Thyroid gland (tissue), 4 donors: ENCODE results near the gene PTGES. TPM values are rescaled to one million over a fixed set of nuclear protein-coding genes. Genes with fewer than 3 reads are reported as not detected.
"Not testable (repeated sequence)": the region's sequence is repeated elsewhere in the genome, so short reads cannot be mapped to it uniquely, and the experiment has no call there.

Experiments
- DNase-seq, 2 donors: peaks; one replicate each; pipeline ENCODE4 v3.0.0-alpha.2; 2019
- H3K27ac ChIP-seq, 3 donors: fragments of 200-600 bp; sonication (generic); 1 replicate in 2 of 3; 2 replicates in 1 of 3; pipeline ENCODE4 v1.5.1; 2016 to 2019; ENCODE audit warnings: mild to moderate bottlenecking in 1 of 3, moderate library complexity in 1 of 3
- H3K27me3 ChIP-seq: fragments of 200-600 bp; sonication (generic); one replicate; pipeline ENCODE4 v1.5.1; 2019
- H3K36me3 ChIP-seq, 2 donors: fragments of 200-600 bp; sonication (generic); one replicate each; pipeline ENCODE4 v1.5.1; 2016 to 2019
- H3K4me1 ChIP-seq, 2 donors: fragments of 200-600 bp; sonication (generic); one replicate each; pipeline ENCODE4 v1.5.1; 2017 to 2019
- H3K4me3 ChIP-seq, 3 donors: fragments of 200-600 bp; sonication (generic); replicated peaks in 1 of 3; 1 replicate in 2 of 3; 2 replicates in 1 of 3; pipeline ENCODE4 v1.5.1; 2016; ENCODE audit warnings: mild to moderate bottlenecking in 1 of 3
- H3K9me3 ChIP-seq: fragments of 200-600 bp; sonication (generic); one replicate; pipeline ENCODE4 v1.5.1; 2017
- CTCF ChIP-seq, 6 experiments: fragments of 200-600 bp in 3 of 6; fragments of 450-650 bp in 3 of 6; sonication (generic) in 3 of 6; IDR thresholded peaks; one replicate each; pipeline ENCODE4 v1.5.1; 2016 to 2019; ENCODE audit warnings: antibody characterized with exemption in 6 of 6, mild to moderate bottlenecking in 2 of 6, inconsistent platforms in 1 of 6, moderate library complexity in 1 of 6
- POLR2A ChIP-seq, 2 donors: fragments of 450-650 bp; IDR thresholded peaks; one replicate each; pipeline ENCODE4 v1.6.1; 2017; ENCODE audit warnings: antibody characterized with exemption in 2 of 2, mild to moderate bottlenecking in 2 of 2, moderate library complexity in 1 of 2
- WGBS, 2 donors: methylation state at CpG; one replicate each; pipeline ENCODE4 v1.1.5; 2017; 5-methylcytosine and 5-hydroxymethylcytosine counted together
- intact Hi-C: fragments of 100-400 bp; cut with DNase I; formaldehyde crosslinking; loops from one replicate; pipeline ENCODE4 v1.15.1; 2023
- total RNA-seq, 4 donors: library from RNA; depleted of rRNA; stranded (reverse); fragments of >200 nt; gene quantifications; one replicate each; pipeline ENCODE4 v1.2.3, GENCODE V29; 2016

The PTGES gene
- total RNA-seq, 4 donors from 2014 or later: 0.29 to 5.3 (median 2.3) TPM

GRCh38 chr9:129776566-129776937, 23.7 kb upstream of the PTGES start:
- peak overlapping the region in 2 of 3 donors; percentile 20 to 31 for H3K27ac ChIP-seq
- H3K9me3 ChIP-seq: no peaks in the 10 kb centered on the region
- TF ChIP-seq CTCF (IDR thresholded peaks at IDR 0.05) (no peak), POLR2A (IDR thresholded peaks at IDR 0.05) (no peak)
- DNase-seq: no peak
- H3K27me3 ChIP-seq: peaks cover 3% of the 10 kb centered on the region
- intact Hi-C loops: no loop called here
- no peaks in the 10 kb centered on the region for H3K36me3 ChIP-seq
- 70 to 81% methylated on average over 7 to 8 of the region's 8 CpGs for WGBS, 2 donors
- peaks cover 0 to 6% of the 10 kb centered on the region in 2 donors for H3K4me1 ChIP-seq
- no peak overlapping the region for H3K4me3 ChIP-seq

- H3K27ac ChIP-seq, intact Hi-C loops, H3K4me1 ChIP-seq, H3K36me3 ChIP-seq, DNase-seq, H3K4me3 ChIP-seq, H3K9me3 ChIP-seq, H3K27me3 ChIP-seq: not testable (repeated sequence)
- WGBS, 2 donors: 92 to 99% methylated on average over 4 of the region's 4 CpGs
Observed at GRCh38 chr9:129776096-129776495, 23.3 kb upstream of the PTGES start.

- no peak for DNase-seq
- no peak overlapping the region for H3K4me3 ChIP-seq
- WGBS, 2 donors: 68 to 72% methylated on average over 2 of the region's 2 CpGs
- H3K27ac ChIP-seq: no peak overlapping the region
- H3K9me3 ChIP-seq: no peaks in the 10 kb centered on the region
- no peaks in the 10 kb centered on the region for H3K36me3 ChIP-seq
- intact Hi-C loops: no loop called here
- H3K27me3 ChIP-seq: peaks cover 3% of the 10 kb centered on the region
- peaks cover 0 to 6% of the 10 kb centered on the region in 2 donors for H3K4me1 ChIP-seq
- TF ChIP-seq POLR2A (IDR thresholded peaks at IDR 0.05) (no peak), CTCF (IDR thresholded peaks at IDR 0.05) (no peak)
Observed at GRCh38 chr9:129775448-129775798, 22.6 kb upstream of the PTGES start.

- Histone ChIP-seq H3K27me3 (peaks cover 3% of the 10 kb centered on the region), H3K4me3 (no peak overlapping the region), H3K9me3 (no peaks in the 10 kb centered on the region), H3K27ac (no peak overlapping the region), H3K4me1 (peaks cover 0 to 6% of the 10 kb centered on the region in 2 donors), H3K36me3 (no peaks in the 10 kb centered on the region)
- DNase-seq: no peak
- TF ChIP-seq CTCF (IDR thresholded peaks at IDR 0.05) (no peak), POLR2A (IDR thresholded peaks at IDR 0.05) (no peak)
- WGBS, 2 donors: 66 to 76% methylated on average over 13 of the region's 20 CpGs
- intact Hi-C loops: no loop called here
Observed at GRCh38 chr9:129774791-129775447, 22.1 kb upstream of the PTGES start.

- no peak overlapping the region for H3K4me3 ChIP-seq
- WGBS, 2 donors: 74 to 77% methylated on average over 9 to 10 of the region's 10 CpGs
- H3K9me3 ChIP-seq: no peaks in the 10 kb centered on the region
- peaks cover 3% of the 10 kb centered on the region for H3K27me3 ChIP-seq
- TF ChIP-seq POLR2A (IDR thresholded peaks at IDR 0.05) (no peak), CTCF (IDR thresholded peaks at IDR 0.05) (no peak)
- intact Hi-C loops: no loop called here
- no peak for DNase-seq
- H3K4me1 ChIP-seq: peaks cover 0 to 6% of the 10 kb centered on the region in 2 donors
- H3K27ac ChIP-seq: no peak overlapping the region
- no peaks in the 10 kb centered on the region for H3K36me3 ChIP-seq
Observed at GRCh38 chr9:129773262-129774048, 20.6 kb upstream of the PTGES start.
